HG03457 (cell line): ENCODE data around the gene AKAIN1.

ENCODE experiments used
- ATAC-seq: cut with Tn5 transposase; IDR thresholded peaks from one replicate; pipeline ENCODE4 v1.9.1; 2021; ENCODE audit warnings: moderate number of reproducible peaks; ENCODE audit not compliant: unreplicated experiment

Gene AKAIN1

DNA sequence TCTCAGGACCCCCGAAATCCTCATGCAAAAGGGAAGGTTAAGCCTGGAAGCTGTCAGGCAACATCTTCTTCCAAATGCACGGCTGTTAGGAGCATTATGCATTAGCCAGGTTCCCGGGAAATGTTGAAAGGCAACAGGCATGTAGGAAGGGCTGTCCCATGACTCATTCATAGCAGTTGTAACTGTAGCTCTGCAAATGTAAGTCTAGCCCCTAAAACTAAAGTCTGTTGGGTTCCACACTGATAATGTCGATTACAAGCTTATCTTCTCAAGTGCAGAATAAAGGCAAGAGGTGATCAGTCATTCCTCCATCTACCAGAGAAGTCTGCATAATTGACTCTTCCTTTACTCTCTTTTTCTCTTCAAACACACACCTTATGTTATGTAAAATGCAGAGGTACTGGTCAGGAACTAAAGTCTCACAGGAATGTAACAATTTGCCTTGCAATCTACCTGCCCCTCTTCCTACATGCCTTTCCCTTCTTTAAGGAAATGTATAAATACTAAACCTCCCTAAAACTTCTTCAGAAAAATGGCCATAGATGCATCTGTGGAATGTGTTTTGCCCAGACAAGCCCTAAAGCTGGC, 99.8 kb downstream of the AKAIN1 start:
- no peak for ATAC-seq

DNA sequence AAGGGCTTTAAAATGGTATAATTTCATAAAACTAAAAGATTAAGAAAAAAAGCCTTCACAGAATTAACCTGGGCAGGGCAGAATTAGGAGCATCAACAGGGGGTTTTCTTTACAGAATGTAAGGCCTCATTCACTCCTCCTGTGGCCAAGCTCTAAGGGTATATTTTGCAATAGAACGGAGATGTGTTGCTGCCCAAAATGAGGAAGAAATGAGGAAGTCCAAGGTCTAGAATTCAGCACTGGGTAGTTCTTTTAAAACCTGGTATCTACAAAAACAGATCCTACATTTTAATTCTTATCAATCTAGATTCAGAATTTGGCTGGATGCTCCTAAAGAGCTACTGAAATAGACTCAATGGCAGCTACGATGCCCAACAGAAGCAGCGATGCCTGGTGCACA, 101.8 kb downstream of the AKAIN1 start:
- no peak for ATAC-seq

DNA sequence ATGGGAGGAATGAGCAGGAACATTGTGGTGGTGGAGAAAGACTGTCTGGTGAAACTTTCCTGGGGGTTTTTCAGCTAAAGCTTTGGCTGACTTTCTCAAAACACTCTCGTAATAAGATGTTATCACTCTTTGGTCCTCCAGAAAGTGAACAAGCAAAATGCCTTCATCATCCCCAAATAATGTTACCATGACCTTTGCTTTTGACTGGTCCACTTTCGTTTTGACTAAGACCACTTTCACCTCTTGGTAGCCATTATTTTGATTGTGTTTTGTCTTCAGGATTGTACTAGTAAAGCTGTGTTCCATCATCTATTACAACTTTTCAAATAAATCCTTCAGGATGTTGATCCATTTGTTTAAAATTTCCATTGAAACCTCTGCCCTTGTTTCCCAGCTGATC, 103.2 kb downstream of the AKAIN1 start:
- ATAC-seq = no peak
